ENCODE measurements around the gene HP1BP3. TPM values are rescaled to one million over a fixed set of nuclear protein-coding genes. Genes with fewer than 3 reads are reported as not detected.

The HP1BP3 gene
- total RNA-seq, 1 donor from 2014 or later: 102 TPM

DNA sequence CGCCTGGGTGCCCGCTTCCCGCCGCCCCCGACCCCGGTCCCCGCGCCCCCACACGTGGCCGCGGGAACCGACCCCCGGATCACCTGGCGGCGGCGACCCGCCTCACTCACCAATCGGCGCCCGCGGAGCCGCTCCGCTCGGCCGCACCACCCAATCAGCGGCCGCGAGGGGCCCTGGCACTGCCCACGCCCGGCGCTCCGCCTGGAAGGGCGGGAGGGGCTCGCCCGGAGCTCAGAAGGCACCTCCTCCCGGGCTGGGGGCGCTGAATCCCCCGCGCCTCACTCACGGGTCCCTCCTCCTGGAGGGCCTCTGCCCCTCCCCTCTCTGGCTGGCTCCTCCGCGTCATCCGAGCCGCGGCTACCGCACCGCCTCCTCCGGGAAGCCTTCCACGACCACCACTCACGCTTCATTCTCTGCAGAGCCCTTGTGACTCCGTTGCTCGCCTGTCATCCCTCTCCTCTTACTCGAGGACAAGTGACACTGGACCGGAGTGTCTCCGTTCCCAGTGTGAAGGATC lies 55.0 kb downstream of the HP1BP3 start:
- no peak for FAIRE-seq
- TF ChIP-seq, protein P1, sequence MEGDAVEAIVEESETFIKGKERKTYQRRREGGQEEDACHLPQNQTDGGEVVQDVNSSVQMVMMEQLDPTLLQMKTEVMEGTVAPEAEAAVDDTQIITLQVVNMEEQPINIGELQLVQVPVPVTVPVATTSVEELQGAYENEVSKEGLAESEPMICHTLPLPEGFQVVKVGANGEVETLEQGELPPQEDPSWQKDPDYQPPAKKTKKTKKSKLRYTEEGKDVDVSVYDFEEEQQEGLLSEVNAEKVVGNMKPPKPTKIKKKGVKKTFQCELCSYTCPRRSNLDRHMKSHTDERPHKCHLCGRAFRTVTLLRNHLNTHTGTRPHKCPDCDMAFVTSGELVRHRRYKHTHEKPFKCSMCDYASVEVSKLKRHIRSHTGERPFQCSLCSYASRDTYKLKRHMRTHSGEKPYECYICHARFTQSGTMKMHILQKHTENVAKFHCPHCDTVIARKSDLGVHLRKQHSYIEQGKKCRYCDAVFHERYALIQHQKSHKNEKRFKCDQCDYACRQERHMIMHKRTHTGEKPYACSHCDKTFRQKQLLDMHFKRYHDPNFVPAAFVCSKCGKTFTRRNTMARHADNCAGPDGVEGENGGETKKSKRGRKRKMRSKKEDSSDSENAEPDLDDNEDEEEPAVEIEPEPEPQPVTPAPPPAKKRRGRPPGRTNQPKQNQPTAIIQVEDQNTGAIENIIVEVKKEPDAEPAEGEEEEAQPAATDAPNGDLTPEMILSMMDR (IDR thresholded peaks at IDR 0.05; ENCODE audit: insufficient read depth, low read length, severe bottlenecking): no peak
- no peaks in the 10 kb centered on the region for H3K27me3 ChIP-seq (ENCODE audit: control insufficient read depth, insufficient read depth, low read length)
- peak; percentile 67 for DNase-seq (ENCODE audit: low read depth)
- H3K36me3 ChIP-seq (ENCODE audit: control insufficient read depth, insufficient read depth, low read length): no peaks in the 10 kb centered on the region
- peak overlapping the region; percentile 72 for H3K4me3 ChIP-seq (ENCODE audit: low read depth, low read length)

DNA sequence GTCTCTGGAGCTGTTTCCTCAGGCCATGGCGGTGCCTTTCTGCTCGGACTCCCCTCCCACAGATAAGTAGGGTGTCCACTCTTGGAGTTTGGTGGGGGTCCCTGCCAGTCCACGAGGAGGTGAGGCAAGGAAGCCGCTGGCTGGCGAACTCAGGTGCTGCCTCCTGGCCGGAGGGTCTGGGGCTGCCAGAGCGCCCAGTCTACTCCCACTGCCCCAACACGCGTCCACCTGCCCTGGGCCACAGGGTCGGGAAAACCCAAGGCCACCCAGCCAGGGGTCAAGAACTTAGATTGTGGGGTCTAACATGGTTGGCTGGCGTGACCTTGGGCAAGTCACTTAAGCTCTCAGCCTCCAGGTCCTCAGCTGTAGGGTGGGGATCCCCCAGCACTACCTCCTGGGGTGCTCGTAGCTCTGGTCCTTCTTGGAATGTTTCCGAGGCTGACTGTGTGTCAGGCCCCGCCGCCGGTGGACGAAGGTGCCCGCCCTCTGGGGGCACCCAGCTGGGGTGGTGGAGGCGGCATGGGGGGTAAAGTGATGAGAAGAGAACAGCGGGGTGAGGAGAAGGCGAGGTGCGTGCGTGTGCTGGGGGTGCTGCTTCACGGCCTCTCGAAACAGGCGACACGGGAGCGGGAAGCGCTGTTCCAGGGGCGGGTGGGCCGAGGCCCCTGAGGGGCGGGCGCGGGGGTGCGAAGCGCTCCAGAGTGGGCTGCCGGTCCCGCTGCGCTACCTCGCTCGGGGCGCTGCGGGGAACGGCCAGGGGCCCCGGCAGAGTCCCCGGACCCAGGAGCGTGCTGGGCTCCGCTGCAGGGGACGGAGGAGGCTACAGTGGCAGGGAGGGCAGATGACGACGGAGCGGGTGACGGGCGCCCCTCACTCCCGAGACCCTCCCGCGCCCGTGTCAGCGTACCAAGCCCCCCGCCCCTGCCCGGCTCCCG lies 55.8 kb downstream of the HP1BP3 start:
- DNase-seq (ENCODE audit: low read depth): no peak
- H3K27me3 ChIP-seq (ENCODE audit: control insufficient read depth, insufficient read depth, low read length): no peaks in the 10 kb centered on the region
- H3K36me3 ChIP-seq (ENCODE audit: control insufficient read depth, insufficient read depth, low read length): peaks cover 2% of the 10 kb centered on the region
- TF ChIP-seq, protein P1 (IDR thresholded peaks at IDR 0.05; ENCODE audit: insufficient read depth, low read length, severe bottlenecking): no peak
- no peak for FAIRE-seq
- H3K4me3 ChIP-seq (ENCODE audit: low read depth, low read length): peak overlapping the region; percentile 72

DNA sequence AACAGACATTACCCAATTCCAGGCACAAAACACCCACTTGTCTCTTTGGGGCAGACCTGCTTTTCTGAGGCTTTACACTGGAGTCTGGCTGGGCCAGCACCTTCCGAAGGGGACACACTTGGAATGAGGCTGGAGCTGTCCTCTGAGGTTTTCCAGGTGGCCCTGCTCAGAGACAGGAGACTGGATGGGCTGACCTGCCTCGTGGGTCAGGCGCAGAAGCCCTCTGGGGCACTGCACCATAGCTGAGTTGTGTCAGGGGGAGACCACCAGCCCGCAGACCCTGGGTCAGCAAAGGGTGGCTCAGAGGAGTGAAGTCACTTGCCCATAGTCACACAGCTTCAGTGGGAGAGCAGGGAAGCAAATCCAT lies 56.4 kb downstream of the HP1BP3 start:
- TF ChIP-seq, protein P1 (IDR thresholded peaks at IDR 0.05; ENCODE audit: insufficient read depth, low read length, severe bottlenecking): no peak
- FAIRE-seq (no peak), DNase-seq (ENCODE audit: low read depth) (no peak)
- H3K36me3 ChIP-seq (ENCODE audit: control insufficient read depth, insufficient read depth, low read length): peaks cover 2% of the 10 kb centered on the region
- no peaks in the 10 kb centered on the region for H3K27me3 ChIP-seq (ENCODE audit: control insufficient read depth, insufficient read depth, low read length)
- H3K4me3 ChIP-seq (ENCODE audit: low read depth, low read length): no peak overlapping the region

DNA sequence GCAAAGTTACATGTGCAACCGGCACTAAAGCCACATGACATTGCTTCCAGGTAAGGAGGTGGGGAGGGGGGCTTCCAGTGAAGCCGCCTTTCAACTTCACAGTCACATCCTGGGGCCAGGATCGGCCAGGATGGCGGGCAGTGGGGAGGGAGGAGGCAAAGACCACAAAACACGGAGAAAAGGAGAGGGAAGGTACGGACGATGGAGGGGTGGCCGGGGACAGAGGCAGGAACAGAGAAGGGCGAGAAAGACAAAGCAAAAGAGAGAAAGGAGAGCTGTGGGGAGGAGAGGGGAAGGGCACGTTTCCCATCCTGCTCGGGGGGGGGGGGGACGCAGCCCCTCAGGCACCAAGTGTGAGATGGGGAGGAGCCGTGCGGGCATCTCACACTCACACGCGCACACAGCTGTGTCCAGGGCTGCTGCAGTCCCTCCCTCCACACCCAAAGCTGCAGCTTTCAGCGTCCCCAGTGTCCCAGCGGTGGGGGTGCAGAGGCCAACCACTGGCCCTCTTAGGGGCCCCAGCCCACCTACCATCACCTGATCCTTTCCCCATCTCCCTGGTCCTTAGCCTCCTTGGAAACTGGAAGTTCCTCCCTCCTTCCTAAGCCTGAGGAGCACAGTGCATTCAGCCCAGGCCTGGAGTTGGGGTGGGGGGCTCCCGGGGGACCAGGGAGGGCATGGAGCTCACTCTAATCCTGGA lies 57.0 kb downstream of the HP1BP3 start:
- FAIRE-seq (no peak), DNase-seq (ENCODE audit: low read depth) (no peak)
- TF ChIP-seq, protein P1 (IDR thresholded peaks at IDR 0.05; ENCODE audit: insufficient read depth, low read length, severe bottlenecking): no peak
- H3K36me3 ChIP-seq (ENCODE audit: control insufficient read depth, insufficient read depth, low read length): peaks cover 2% of the 10 kb centered on the region
- no peak overlapping the region for H3K4me3 ChIP-seq (ENCODE audit: low read depth, low read length)
- H3K27me3 ChIP-seq (ENCODE audit: control insufficient read depth, insufficient read depth, low read length): no peaks in the 10 kb centered on the region

DNA sequence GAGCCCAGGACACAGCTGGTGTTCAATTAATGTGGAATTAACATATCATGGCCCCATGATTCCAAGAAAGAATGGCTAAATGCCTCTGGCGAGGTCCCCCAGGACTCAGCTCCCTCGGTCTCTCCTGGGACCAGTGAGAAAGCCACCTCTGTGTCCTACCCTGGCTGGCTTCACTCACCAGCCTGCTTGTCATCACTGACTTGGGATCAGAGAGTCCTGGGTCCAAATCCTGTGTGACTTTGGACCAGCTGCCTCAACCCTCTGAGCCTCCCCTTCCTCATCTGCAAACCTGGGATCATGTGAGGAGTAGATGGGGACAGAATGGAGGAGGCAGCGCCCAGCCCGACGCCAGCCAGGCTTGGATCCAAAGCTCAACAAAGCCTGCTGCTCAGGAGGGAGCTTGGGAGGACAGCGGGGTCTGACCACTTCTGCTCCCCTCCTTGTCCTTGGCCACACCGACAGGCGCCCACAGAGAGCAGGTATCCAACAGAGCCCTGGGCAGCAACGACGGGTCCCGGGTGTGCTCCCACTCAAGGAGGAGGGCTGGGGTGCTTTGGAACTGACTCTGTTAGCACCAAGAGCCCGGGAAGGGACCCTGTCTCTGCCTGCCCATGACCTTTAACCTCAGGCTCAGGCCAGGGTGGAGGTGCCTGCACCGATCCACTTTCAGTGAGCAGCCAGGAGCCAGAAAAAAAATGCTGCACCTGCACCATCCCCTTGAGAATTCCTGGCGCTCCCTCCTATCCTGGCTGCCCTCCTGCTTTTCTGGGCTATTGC lies 57.8 kb downstream of the HP1BP3 start:
- DNase-seq (ENCODE audit: low read depth): no peak
- peak; percentile 75 for FAIRE-seq
- peaks cover 2% of the 10 kb centered on the region for H3K36me3 ChIP-seq (ENCODE audit: control insufficient read depth, insufficient read depth, low read length)
- TF ChIP-seq, protein P1 (IDR thresholded peaks at IDR 0.05; ENCODE audit: insufficient read depth, low read length, severe bottlenecking): no peak
- no peaks in the 10 kb centered on the region for H3K27me3 ChIP-seq (ENCODE audit: control insufficient read depth, insufficient read depth, low read length)
- no peak overlapping the region for H3K4me3 ChIP-seq (ENCODE audit: low read depth, low read length)
